HG03135 (cell line): ENCODE data around the gene TTC29.

ENCODE experiments used
- ATAC-seq: cut with Tn5 transposase; IDR thresholded peaks from one replicate; pipeline ENCODE4 v1.9.1; 2021; ENCODE audit warnings: mild to moderate bottlenecking, moderate library complexity; ENCODE audit not compliant: unreplicated experiment

The TTC29 gene, protein sequence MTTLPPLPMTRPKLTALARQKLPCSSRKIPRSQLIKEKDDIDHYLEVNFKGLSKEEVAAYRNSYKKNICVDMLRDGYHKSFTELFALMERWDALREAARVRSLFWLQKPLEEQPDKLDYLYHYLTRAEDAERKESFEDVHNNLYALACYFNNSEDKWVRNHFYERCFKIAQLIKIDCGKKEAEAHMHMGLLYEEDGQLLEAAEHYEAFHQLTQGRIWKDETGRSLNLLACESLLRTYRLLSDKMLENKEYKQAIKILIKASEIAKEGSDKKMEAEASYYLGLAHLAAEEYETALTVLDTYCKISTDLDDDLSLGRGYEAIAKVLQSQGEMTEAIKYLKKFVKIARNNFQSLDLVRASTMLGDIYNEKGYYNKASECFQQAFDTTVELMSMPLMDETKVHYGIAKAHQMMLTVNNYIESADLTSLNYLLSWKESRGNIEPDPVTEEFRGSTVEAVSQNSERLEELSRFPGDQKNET

GRCh38 chr4:146945556-146946374 lies at the start of gene TTC29:
Gene TTC29 (minus strand): TSS chr4:146945864. CDS start chr4:146939895, 5,969 bp downstream.
- peak; percentile 100 for ATAC-seq

GRCh38 chr4:146981651-146982050 lies 36.0 kb upstream of the TTC29 start:
- ATAC-seq = no peak

GRCh38 chr4:146978641-146979040 lies 33.0 kb upstream of the TTC29 start:
- ATAC-seq = no peak

DNA sequence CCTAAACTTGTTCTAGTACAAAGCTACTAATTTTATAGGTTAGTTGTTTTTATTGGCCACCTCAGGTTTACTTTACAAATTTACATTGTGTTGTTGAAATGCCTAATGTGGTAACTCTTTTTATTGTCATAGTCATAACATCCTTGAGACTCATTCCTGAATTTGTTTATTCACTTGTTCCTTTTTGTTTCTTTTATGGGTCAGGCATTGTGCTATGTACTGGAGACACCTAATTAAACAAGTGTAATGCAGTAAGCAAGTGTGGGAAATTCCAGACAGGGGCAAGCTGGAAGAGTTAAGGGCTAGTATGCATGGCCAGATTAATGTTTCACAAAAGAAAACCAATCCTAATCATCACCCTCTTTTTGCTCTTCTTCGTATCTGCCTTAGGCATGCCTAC lies 30.5 kb upstream of the TTC29 start:
- no peak for ATAC-seq

DNA sequence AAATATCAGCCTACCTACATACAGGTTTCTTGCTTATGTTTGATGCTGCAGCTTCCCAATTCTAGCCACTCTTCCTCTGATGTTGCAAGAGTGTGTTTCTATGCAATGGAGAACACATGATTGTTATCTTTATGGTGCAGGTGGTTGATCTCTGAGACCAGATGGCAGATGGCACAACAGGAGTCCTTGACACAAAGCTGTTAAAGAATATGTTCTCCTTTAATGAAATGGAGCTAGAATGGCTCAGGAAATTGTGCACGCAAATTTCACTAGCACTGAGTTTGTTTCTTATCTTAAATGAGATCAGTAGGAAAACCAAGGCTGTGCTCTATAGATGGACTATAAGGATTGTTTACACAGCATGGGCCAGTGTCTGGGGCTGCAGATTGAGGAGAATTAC lies 29.9 kb upstream of the TTC29 start:
- ATAC-seq = no peak

DNA sequence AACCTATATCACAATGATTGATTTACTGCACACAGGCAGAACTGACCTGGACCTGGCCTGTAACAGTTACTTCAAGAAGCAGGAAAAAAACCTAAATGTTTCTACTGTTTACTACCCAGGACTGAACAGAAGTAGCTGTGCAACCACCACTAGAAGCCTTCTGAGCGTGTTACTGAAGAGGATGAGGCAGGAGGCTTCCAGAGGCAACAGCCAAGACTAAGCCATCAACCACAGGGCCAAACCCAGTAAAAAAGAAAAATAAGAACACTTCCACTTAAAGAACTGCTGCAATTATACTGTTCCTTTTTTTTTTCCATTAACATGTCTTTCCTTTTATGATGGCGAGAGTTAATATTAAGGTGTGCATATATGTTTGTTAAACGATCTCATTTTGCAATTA lies 29.4 kb upstream of the TTC29 start:
- no peak for ATAC-seq

- no peak for ATAC-seq
Measured at GRCh38 chr4:146972036-146972435, 26.4 kb upstream of the TTC29 start.

DNA sequence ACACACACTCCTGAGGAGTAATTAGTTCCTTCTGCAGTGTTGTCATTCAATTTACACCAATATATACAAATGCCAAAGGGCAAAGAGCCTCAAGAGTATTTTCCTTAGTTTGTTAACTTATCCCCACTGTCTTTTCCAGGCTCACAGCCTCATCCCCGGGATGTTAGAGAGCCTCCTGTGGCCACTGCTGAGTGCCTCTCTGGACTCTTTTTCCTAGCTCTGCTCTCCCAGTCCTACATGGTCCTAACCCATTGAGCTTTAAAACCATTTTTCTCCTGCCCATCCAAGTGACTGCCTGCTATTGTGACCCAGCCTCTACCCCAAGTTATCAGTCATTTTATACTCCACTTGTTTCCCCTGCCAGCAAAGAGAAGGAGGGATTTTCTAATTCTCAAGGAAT lies 23.5 kb upstream of the TTC29 start:
- ATAC-seq = no peak

GRCh38 chr4:146960634-146961033 lies 15.0 kb upstream of the TTC29 start:
- no peak for ATAC-seq

DNA sequence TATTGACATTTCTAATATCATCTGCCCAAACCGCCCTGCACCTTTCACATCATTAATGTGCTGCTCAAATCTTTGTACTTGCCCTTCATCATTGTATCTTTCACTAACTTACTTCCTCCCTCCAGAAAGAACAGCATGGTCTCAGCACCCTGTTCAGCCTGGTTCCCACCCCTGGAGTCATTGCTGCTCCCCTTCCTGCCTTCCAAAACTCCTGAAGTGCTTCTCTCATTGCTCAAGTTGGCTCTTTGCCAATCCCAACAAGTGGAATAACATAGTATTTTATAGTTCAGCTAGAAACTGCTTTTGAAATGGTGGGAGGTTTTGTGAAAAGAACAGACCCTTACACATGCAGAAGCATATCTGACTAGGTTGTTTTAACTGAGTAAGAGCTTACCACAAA lies 14.0 kb upstream of the TTC29 start:
- ATAC-seq = no peak

- ATAC-seq = no peak
Measured at GRCh38 chr4:146957237-146957636, 11.6 kb upstream of the TTC29 start.

GRCh38 chr4:146952896-146953295 lies 7.2 kb upstream of the TTC29 start:
- ATAC-seq = no peak

DNA sequence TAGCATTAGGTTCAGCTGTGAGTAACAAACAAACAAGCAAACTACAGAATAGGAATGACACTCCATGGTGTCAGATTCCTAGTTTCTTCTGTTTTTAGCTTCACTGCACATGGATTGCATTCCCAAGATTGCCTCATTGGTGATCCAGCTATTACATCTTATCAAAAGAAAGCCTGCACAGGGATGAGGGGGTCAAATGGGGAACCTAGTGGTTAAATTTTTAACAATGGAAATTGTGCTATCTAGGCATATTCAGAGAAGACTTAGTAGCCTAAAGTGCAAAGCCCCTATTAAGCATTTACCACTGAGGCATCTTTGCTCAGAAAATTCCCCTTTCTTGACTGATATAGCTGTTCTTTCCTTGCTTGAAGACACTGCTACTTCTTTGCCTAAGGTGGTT lies 3.9 kb upstream of the TTC29 start:
- no peak for ATAC-seq

- ATAC-seq = no peak
Measured at GRCh38 chr4:146943691-146944375, 1.8 kb downstream of the TTC29 start.

- no peak for ATAC-seq
Measured at GRCh38 chr4:146932116-146932515, 13.5 kb downstream of the TTC29 start.

DNA sequence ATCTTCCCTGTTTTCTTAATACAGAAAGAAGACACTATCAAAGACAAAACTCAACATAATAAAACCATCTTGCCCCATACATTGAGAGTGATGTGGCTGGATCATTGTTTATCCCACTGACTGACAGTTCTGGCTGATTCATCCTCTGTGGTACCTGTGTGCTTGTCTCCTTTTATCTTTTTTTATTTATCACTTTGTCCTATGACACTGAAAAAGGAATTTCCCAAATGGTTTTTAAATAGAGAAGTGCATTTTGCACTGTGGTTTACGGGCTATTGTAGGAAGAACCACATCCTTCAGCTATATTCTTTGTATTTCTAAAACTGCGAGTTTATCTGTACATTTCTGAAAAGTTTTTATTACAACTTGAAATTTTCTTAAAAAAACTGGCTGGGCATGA lies 15.0 kb downstream of the TTC29 start:
- no peak for ATAC-seq

GRCh38 chr4:146927695-146928094 lies 18.0 kb downstream of the TTC29 start:
- no peak for ATAC-seq

GRCh38 chr4:146916479-146917076 lies 29.1 kb downstream of the TTC29 start:
- no peak for ATAC-seq

DNA sequence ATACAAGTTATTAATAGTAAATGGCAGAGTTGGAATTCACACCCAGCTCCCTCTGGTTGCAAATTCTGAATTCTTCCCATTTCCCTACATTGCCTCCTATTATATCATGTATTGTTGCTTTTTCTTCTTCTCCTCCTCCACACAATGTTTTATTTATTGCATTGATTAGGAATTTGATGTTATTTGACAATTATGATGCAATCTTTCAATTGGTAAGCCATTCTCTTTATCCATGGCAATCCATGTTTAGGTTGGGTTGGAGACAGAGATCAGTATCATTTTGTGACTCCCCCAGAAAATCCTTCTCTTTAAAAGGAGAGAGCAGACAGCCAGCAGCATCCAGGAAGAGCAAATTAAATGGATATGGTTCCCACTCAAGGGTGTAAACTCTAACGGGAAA lies 30.5 kb downstream of the TTC29 start:
- no peak for ATAC-seq

DNA sequence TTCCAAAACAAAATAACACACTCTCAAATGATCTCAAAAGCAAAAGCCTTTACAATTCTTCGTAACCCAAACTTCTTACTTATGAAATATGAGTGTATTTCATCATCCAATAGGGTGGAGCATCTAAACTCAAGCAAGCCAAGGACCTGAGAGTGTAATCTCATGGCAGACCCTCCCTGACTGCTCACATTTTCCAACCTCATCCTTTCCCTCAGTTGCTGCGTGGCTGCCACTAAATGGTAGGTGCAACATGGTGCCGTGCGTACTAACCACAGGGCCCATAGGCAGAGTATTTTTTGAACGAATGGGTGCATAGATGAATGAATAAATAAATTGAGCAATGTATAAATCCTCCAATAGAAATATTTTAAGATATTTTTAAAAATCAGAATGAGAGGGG lies 45.4 kb downstream of the TTC29 start:
- ATAC-seq = no peak

- no peak for ATAC-seq
Measured at GRCh38 chr4:146890301-146890700, 55.4 kb downstream of the TTC29 start.
